Osteoblast (primary cell): ENCODE data around the gene STING1. TPM values are rescaled to one million over a fixed set of nuclear protein-coding genes. Genes with fewer than 3 reads are reported as not detected.
A peak's percentile ranks its signal among the peaks of the same experiment; 100 is the strongest.

Experiments
- DNase-seq: peaks from one replicate; pipeline ENCODE4 v3.0.0; 2011; ENCODE audit warnings: low spot score, mixed read lengths; ENCODE audit not compliant: insufficient read length; ENCODE audit errors: missing footprints
- H2AFZ ChIP-seq: 2 replicates; pipeline ENCODE4 v1.6.0; 2011; ENCODE audit warnings: mild to moderate bottlenecking, low read length
- H3K27ac ChIP-seq: 2 replicates; pipeline ENCODE4 v1.5.1; 2011; ENCODE audit warnings: mild to moderate bottlenecking, low read depth, low read length, moderate library complexity
- H3K27me3 ChIP-seq: 2 replicates; pipeline ENCODE4 v1.6.0; 2012; ENCODE audit warnings: mild to moderate bottlenecking, control low read depth, inconsistent platforms, low read length, moderate library complexity; ENCODE audit not compliant: insufficient read depth
- H3K36me3 ChIP-seq: 2 replicates; pipeline ENCODE4 v1.5.1; 2011; ENCODE audit warnings: mild to moderate bottlenecking, low read length, control low read depth, moderate library complexity; ENCODE audit not compliant: insufficient read depth
- H3K4me1 ChIP-seq: 2 replicates; pipeline ENCODE4 v1.5.1; 2011; ENCODE audit warnings: mild to moderate bottlenecking, low read length, control low read depth, moderate library complexity; ENCODE audit not compliant: insufficient read depth
- H3K4me2 ChIP-seq: 2 replicates; pipeline ENCODE4 v1.6.0; 2011; ENCODE audit warnings: mild to moderate bottlenecking, low read length; ENCODE audit not compliant: insufficient read depth
- H3K4me3 ChIP-seq: fragments of 200-600 bp; sonication (generic); 3 replicates; pipeline ENCODE4 v1.5.1; 2012; ENCODE audit warnings: mild to moderate bottlenecking, low read length, inconsistent platforms; ENCODE audit not compliant: insufficient read depth
- H3K79me2 ChIP-seq: 2 replicates; pipeline ENCODE4 v1.6.0; 2012; ENCODE audit warnings: mild to moderate bottlenecking, low read length, control low read depth, inconsistent platforms; ENCODE audit not compliant: insufficient read depth
- H3K9me3 ChIP-seq: 2 replicates; pipeline ENCODE4 v1.5.1; 2011; ENCODE audit warnings: low read depth, low read length, control low read depth
- H4K20me1 ChIP-seq: 2 replicates; pipeline ENCODE4 v1.6.0; 2012; ENCODE audit warnings: mild to moderate bottlenecking, low read length, control low read depth; ENCODE audit not compliant: insufficient read depth
- CTCF ChIP-seq: IDR thresholded peaks from 2 replicates; pipeline ENCODE4 v1.5.1; 2011; ENCODE audit warnings: mild to moderate bottlenecking, low read depth, low read length, moderate library complexity; ENCODE audit errors: extremely low read depth
- small RNA-seq: library from RNA; depleted of rRNA; stranded (forward); fragments of <200 nt; gene quantifications from one replicate; pipeline ENCODE3, GENCODE V24; 2012
- total RNA-seq: library from RNA; depleted of rRNA; stranded (reverse); fragments of >200 nt; gene quantifications from 2 replicates; pipeline ENCODE4 v1.2.3, GENCODE V29; 2012

STING1 gene
- total RNA-seq, 1 donor: 46.3 TPM

- Histone ChIP-seq H3K9me3 (no peaks in the 10 kb centered on the region), H2AFZ (no peak overlapping the region), H4K20me1 (no peaks in the 10 kb centered on the region), H3K27me3 (no peaks in the 10 kb centered on the region), H3K79me2 (no peaks in the 10 kb centered on the region), H3K27ac (no peak overlapping the region), H3K4me2 (no peak overlapping the region), H3K4me1 (peaks cover 6% of the 10 kb centered on the region), H3K36me3 (peaks cover under 1% of the 10 kb centered on the region), H3K4me3 (no peak overlapping the region)
- DNase-seq: no peak
- no peak for TF ChIP-seq CTCF
Measured at GRCh38 chr5:139430015-139430414, 52.5 kb downstream of the STING1 start.

GRCh38 chr5:139426203-139426885 is 56.2 kb downstream of the STING1 start:
- no peak overlapping the region for H3K4me2 ChIP-seq
- H3K36me3 ChIP-seq: peaks cover 3% of the 10 kb centered on the region
- no peaks in the 10 kb centered on the region for H4K20me1 ChIP-seq
- H3K27ac ChIP-seq: peak overlapping the region; percentile 38
- no peaks in the 10 kb centered on the region for H3K79me2 ChIP-seq
- H2AFZ ChIP-seq: no peak overlapping the region
- H3K4me1 ChIP-seq: peaks cover 6% of the 10 kb centered on the region
- no peak overlapping the region for H3K4me3 ChIP-seq
- H3K27me3 ChIP-seq: no peaks in the 10 kb centered on the region
- no peak for TF ChIP-seq CTCF
- peak; percentile 68 for DNase-seq
- no peaks in the 10 kb centered on the region for H3K9me3 ChIP-seq

Small RNAs within 50 kb of the gene (small RNA-seq; reads per million reads assigned to genes)
- gene RNU5B-4P: not detected

Other genes starting within 250 kb of the STING1 start
- gene MATR3, start 189.0 kb downstream of the STING1 start, total RNA-seq: 263 and 284 TPM in 2 replicates
- 42.4 and 47.8 TPM in 2 replicates for gene PAIP2, start 140.9 kb downstream of the STING1 start, total RNA-seq
- gene SLC23A1, start 99.5 kb downstream of the STING1 start, total RNA-seq: not detected in 2 replicates
- 0.29 TPM in 1 of 2 replicates, not detected in the other for gene MZB1, start 92.8 kb downstream of the STING1 start, total RNA-seq
- 1.1 and 1.2 TPM in 2 replicates for gene PROB1, start 87.7 kb downstream of the STING1 start, total RNA-seq
- gene SPATA24, start 78.7 kb downstream of the STING1 start, total RNA-seq: 2.9 and 3.6 TPM in 2 replicates
- gene DNAJC18, start 43.2 kb downstream of the STING1 start, total RNA-seq: 12.4 and 16.3 TPM in 2 replicates
- 0.36 TPM in 1 of 2 replicates, not detected in the other for gene ECSCR, start 20.0 kb downstream of the STING1 start, total RNA-seq
- not detected in 2 replicates for gene SMIM33, start 11.8 kb downstream of the STING1 start, total RNA-seq
- gene UBE2D2, start 78.6 kb upstream of the STING1 start, total RNA-seq: 52.8 and 58.6 TPM in 2 replicates
- gene CXXC5, start 165.6 kb upstream of the STING1 start, total RNA-seq: 186 and 210 TPM in 2 replicates